ENCODE results near the gene DGKG. TPM values are rescaled to one million over a fixed set of nuclear protein-coding genes. Genes with fewer than 3 reads are reported as not detected.
A peak's percentile ranks its signal among the peaks of the same experiment; 100 is the strongest.

Gene DGKG
- polyA plus RNA-seq, 1 donor (not counting 4 experiments of a cell fraction or from before 2014, with no cell fraction given), result 0.22 TPM

- no peaks in the 10 kb centered on the region for H3K36me3 ChIP-seq (ENCODE audit: control insufficient read depth in 2 of 2, extremely low read depth in 1 of 2, insufficient read depth in 2 of 2, low read length in 2 of 2)
- TF ChIP-seq EZH2 (IDR thresholded peaks at IDR 0.05; ENCODE audit: low read length), result no peak
- TF ChIP-seq CTCF (optimal IDR thresholded peaks at IDR 0.05 in 1 of 3, IDR thresholded peaks at IDR 0.05 in 1 of 3, conservative IDR thresholded peaks at IDR 0.05 in 1 of 3; ENCODE audit: extremely low read depth in 1 of 3, insufficient read depth in 2 of 3, low read length in 3 of 3), result no peak
- H3K9me3 ChIP-seq (ENCODE audit: control insufficient read depth, low read depth, low read length), result no peaks in the 10 kb centered on the region
- no peaks in the 10 kb centered on the region for H3K27me3 ChIP-seq (ENCODE audit: control insufficient read depth, extremely low read depth, insufficient read depth, low read length)
- DNase-seq (ENCODE audit: low read depth, low spot score) (no peak), FAIRE-seq (no peak)
- H3K79me2 ChIP-seq (ENCODE audit: control insufficient read depth, insufficient read depth, low read length), result no peaks in the 10 kb centered on the region
- H2AFZ ChIP-seq (ENCODE audit: control insufficient read depth, low read length), result peak overlapping the region; percentile 25
- H4K20me1 ChIP-seq (ENCODE audit: control insufficient read depth, extremely low read depth, insufficient read depth, low read length), result no peaks in the 10 kb centered on the region
- no peak overlapping the region for H3K27ac ChIP-seq (ENCODE audit: control insufficient read depth, insufficient read depth, low read length)
- H3K4me2 ChIP-seq (ENCODE audit: control insufficient read depth, extremely low read depth, insufficient read depth, low read depth, low read length), result no peak overlapping the region
- H3K4me1 ChIP-seq (ENCODE audit: control insufficient read depth, extremely low read depth, insufficient read depth, low read length), result peaks cover 20% of the 10 kb centered on the region
- dilution Hi-C loops (cut with MboI; ENCODE audit: extremely low pct_ligation_motif_present, low sequenced_read_pairs), result no loop called here
- no peaks in the 10 kb centered on the region for H3K9me1 ChIP-seq (ENCODE audit: control insufficient read depth, extremely low read depth, insufficient read depth, low read length)
- H3K4me3 ChIP-seq (ENCODE audit: control insufficient read depth in 2 of 3, extremely low read depth in 1 of 3, insufficient read depth in 2 of 3, low read depth in 1 of 3, low read length in 3 of 3), result no peak overlapping the region
- H3K9ac ChIP-seq (ENCODE audit: control insufficient read depth, extremely low read depth, insufficient read depth, low read length), result no peak overlapping the region
These were observed 237.4 kb downstream of the DGKG start for GRCh38 chr3:186124592-186124991.

GRCh38 chr3:186123012-186123411, 239.0 kb downstream of the DGKG start:
- no peaks in the 10 kb centered on the region for H3K79me2 ChIP-seq (ENCODE audit: control insufficient read depth, insufficient read depth, low read length)
- no peaks in the 10 kb centered on the region for H4K20me1 ChIP-seq (ENCODE audit: control insufficient read depth, extremely low read depth, insufficient read depth, low read length)
- FAIRE-seq, result no peak
- H3K36me3 ChIP-seq (ENCODE audit: control insufficient read depth in 2 of 2, extremely low read depth in 1 of 2, insufficient read depth in 2 of 2, low read length in 2 of 2), result no peaks in the 10 kb centered on the region
- peaks cover 20% of the 10 kb centered on the region for H3K4me1 ChIP-seq (ENCODE audit: control insufficient read depth, extremely low read depth, insufficient read depth, low read length)
- H3K27me3 ChIP-seq (ENCODE audit: control insufficient read depth, extremely low read depth, insufficient read depth, low read length), result no peaks in the 10 kb centered on the region
- H2AFZ ChIP-seq (ENCODE audit: control insufficient read depth, low read length), result no peak overlapping the region
- DNase-seq (ENCODE audit: low read depth, low spot score), result no peak
- TF ChIP-seq CTCF (optimal IDR thresholded peaks at IDR 0.05 in 1 of 3, IDR thresholded peaks at IDR 0.05 in 1 of 3, conservative IDR thresholded peaks at IDR 0.05 in 1 of 3; ENCODE audit: extremely low read depth in 1 of 3, insufficient read depth in 2 of 3, low read length in 3 of 3), result no peak
- TF ChIP-seq EZH2 (IDR thresholded peaks at IDR 0.05; ENCODE audit: low read length), result no peak
- no peaks in the 10 kb centered on the region for H3K9me1 ChIP-seq (ENCODE audit: control insufficient read depth, extremely low read depth, insufficient read depth, low read length)
- H3K9ac ChIP-seq (ENCODE audit: control insufficient read depth, extremely low read depth, insufficient read depth, low read length), result no peak overlapping the region
- no peak overlapping the region for H3K4me3 ChIP-seq (ENCODE audit: control insufficient read depth in 2 of 3, extremely low read depth in 1 of 3, insufficient read depth in 2 of 3, low read depth in 1 of 3, low read length in 3 of 3)
- no peaks in the 10 kb centered on the region for H3K9me3 ChIP-seq (ENCODE audit: control insufficient read depth, low read depth, low read length)
- H3K4me2 ChIP-seq (ENCODE audit: control insufficient read depth, extremely low read depth, insufficient read depth, low read depth, low read length), result no peak overlapping the region
- H3K27ac ChIP-seq (ENCODE audit: control insufficient read depth, insufficient read depth, low read length), result no peak overlapping the region
- dilution Hi-C loops (cut with MboI; ENCODE audit: extremely low pct_ligation_motif_present, low sequenced_read_pairs), result no loop called here

All from keratinocyte (primary cell).